Thymus (tissue), 11 donors: Measurements from ENCODE around the gene FKBP5. TPM values are rescaled to one million over a fixed set of nuclear protein-coding genes. Genes with fewer than 3 reads are reported as not detected.
A peak's percentile ranks its signal among the peaks of the same experiment; 100 is the strongest.

ENCODE experiments used
- DNase-seq, 9 donors: peaks; one replicate each; pipeline ENCODE4 v3.0.0-alpha.2; 2013; ENCODE audit warnings: low spot score in 9 of 9, low read depth in 6 of 9, missing footprints in 1 of 9
- H3K27ac ChIP-seq, 2 donors: one replicate each; pipeline ENCODE4 v1.5.1; 2013; ENCODE audit warnings: control low read depth in 1 of 2, low read depth in 1 of 2, low read length in 1 of 2, mild to moderate bottlenecking in 1 of 2, moderate library complexity in 1 of 2
- H3K27me3 ChIP-seq, 2 donors: one replicate each; pipeline ENCODE4 v1.5.1; 2013; ENCODE audit warnings: low read length in 1 of 2; ENCODE audit not compliant: control insufficient read depth in 2 of 2, insufficient read depth in 1 of 2
- H3K36me3 ChIP-seq, 2 donors: one replicate each; pipeline ENCODE4 v1.5.1; 2013; ENCODE audit warnings: low read length in 1 of 2, mild to moderate bottlenecking in 1 of 2, moderate library complexity in 1 of 2; ENCODE audit not compliant: control insufficient read depth in 2 of 2, insufficient read depth in 2 of 2
- H3K4me1 ChIP-seq, 2 donors: one replicate each; pipeline ENCODE4 v1.5.1; 2013; ENCODE audit warnings: low read length in 2 of 2; ENCODE audit not compliant: control insufficient read depth in 2 of 2, insufficient read depth in 2 of 2
- H3K4me3 ChIP-seq, 2 donors: one replicate each; pipeline ENCODE4 v1.5.1; 2013; ENCODE audit warnings: low read length in 2 of 2, control low read depth in 1 of 2, mild to moderate bottlenecking in 1 of 2
- H3K9me3 ChIP-seq, 2 donors: one replicate each; pipeline ENCODE4 v1.5.1; 2013; ENCODE audit warnings: low read length in 1 of 2, mild to moderate bottlenecking in 1 of 2; ENCODE audit not compliant: control insufficient read depth in 2 of 2, insufficient read depth in 1 of 2
- WGBS: extraction: QIAGEN DNeasy Blood & Tissue Kit; methylation state at CpG from one replicate; pipeline ENCODE4 v1.1.7; 2013; 5-methylcytosine and 5-hydroxymethylcytosine counted together
- polyA plus RNA-seq: library from polyadenylated mRNA; stranded (reverse); fragments of 200-250 nt; gene quantifications from one replicate; pipeline ENCODE4 v1.2.3, GENCODE V29; 2013
- total RNA-seq: library from RNA; stranded (reverse); fragments of 120-200 nt; gene quantifications from one replicate; pipeline ENCODE4 v1.2.4, GENCODE V29; 2013
- donor health status: healthy.

The FKBP5 gene
- total and polyA plus RNA-seq, 2 donors = 34.2 to 338 TPM

DNA sequence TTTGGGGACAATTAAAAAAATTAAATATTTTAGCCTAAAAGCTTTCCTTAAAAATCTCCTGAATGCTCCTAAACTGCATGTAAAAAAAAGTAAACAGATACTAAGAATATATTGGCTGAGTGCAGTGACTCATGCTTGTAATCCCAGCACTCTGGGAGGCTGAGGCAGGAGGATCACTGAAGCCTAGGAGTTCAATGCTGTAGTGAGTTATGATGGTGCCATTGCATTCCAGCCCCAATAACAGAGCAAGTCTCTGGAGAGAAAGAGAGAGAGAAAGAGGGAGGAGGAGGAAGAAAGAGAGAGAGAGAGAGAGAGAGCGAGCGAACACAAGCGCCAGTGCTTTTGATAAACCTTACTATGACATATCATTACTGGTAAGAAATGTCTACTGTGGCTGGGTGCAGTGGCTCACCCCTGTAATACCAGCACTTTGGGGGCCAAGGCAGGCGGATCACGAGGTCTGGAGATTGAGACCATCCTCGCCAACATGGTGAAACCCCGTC, 58.8 kb downstream of the FKBP5 start:
- peaks cover 38% of the 10 kb centered on the region in 2 donors for H3K36me3 ChIP-seq

DNA sequence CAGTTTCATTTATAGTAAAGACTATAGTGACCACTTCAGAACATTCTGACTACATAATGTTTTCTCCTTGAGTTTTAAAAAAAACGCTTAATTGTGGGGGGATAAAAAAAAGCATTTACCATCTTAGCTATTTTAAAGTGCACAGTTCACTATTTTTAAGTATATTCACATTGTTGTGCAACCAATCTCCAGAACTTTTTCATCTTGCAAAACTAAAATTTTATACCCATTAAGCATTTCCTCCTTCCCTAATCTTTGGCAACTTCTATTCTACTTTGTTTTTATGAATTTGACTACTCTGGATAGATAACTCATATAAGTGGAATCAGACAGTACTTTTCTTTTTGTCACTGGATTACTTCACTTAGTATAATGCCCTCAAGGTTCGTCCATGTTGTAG, 62.3 kb downstream of the FKBP5 start:
- peaks cover 37 to 40% of the 10 kb centered on the region in 2 donors for H3K36me3 ChIP-seq
- no peaks in the 10 kb centered on the region for H3K27me3 ChIP-seq
- DNase-seq = no peak
- 95% methylated on average over 2 of the region's 2 CpGs for WGBS
- no peak overlapping the region for H3K27ac ChIP-seq
- no peaks in the 10 kb centered on the region for H3K4me1 ChIP-seq
- H3K9me3 ChIP-seq = no peaks in the 10 kb centered on the region
- no peak overlapping the region for H3K4me3 ChIP-seq

More for the DNA sequence above, 58.8 kb downstream of the FKBP5 start:
- no peaks in the 10 kb centered on the region for H3K4me1 ChIP-seq
- over 99% methylated on average over 7 of the region's 7 CpGs for WGBS
- no peak overlapping the region for H3K4me3 ChIP-seq
- H3K9me3 ChIP-seq = no peaks in the 10 kb centered on the region
- H3K27me3 ChIP-seq = no peaks in the 10 kb centered on the region
- DNase-seq = no peak
- no peak overlapping the region for H3K27ac ChIP-seq

- peaks cover 36% of the 10 kb centered on the region in 2 donors for H3K36me3 ChIP-seq
- 96% methylated on average over 9 of the region's 9 CpGs for WGBS
- no peak overlapping the region for H3K27ac ChIP-seq
- H3K4me3 ChIP-seq = no peak overlapping the region
- DNase-seq = peak in 2 of 9 donors; percentile 22 to 57
- no peaks in the 10 kb centered on the region for H3K27me3 ChIP-seq
- H3K4me1 ChIP-seq = no peaks in the 10 kb centered on the region
- H3K9me3 ChIP-seq = no peaks in the 10 kb centered on the region
Measured at GRCh38 chr6:35624341-35625070, 64.2 kb downstream of the FKBP5 start.

DNA sequence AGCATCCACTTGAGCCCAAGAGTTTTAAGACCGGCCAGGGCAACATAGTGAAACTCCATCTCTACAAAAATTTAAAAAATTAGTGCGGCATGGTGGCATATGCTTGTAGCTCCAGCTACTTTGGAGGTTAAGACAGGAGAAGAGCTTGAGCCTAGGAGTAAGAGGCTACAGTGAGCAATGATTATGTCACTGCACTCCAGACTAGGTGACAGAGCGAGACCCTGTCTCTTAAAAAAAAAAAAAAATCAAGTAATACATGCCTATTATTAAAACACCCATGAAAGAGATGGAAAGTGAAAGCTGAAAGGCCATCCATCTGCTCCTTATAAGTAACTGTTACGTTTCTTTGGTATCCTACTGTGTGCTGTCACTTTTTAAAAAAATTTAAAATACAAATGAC, 66.4 kb downstream of the FKBP5 start:
- Histone ChIP-seq H3K4me3 (no peak overlapping the region), H3K27ac (peak overlapping the region in 1 of 2 donors; percentile 20), H3K27me3 (no peaks in the 10 kb centered on the region), H3K36me3 (peaks cover 49% of the 10 kb centered on the region in 2 donors), H3K4me1 (no peaks in the 10 kb centered on the region), H3K9me3 (no peaks in the 10 kb centered on the region)
- WGBS = 97% methylated on average over 4 of the region's 4 CpGs
- DNase-seq = no peak

- DNase-seq = no peak
- H3K4me3 ChIP-seq = no peak overlapping the region
- no peaks in the 10 kb centered on the region for H3K4me1 ChIP-seq
- H3K27me3 ChIP-seq = no peaks in the 10 kb centered on the region
- 98% methylated on average over 1 of the region's 1 CpG for WGBS
- peak overlapping the region in 1 of 2 donors; percentile 25 for H3K27ac ChIP-seq
- peaks cover 56 to 57% of the 10 kb centered on the region in 2 donors for H3K36me3 ChIP-seq
- H3K9me3 ChIP-seq = no peaks in the 10 kb centered on the region
Measured at GRCh38 chr6:35620706-35621105, 68.0 kb downstream of the FKBP5 start.

- 93% methylated on average over 1 of the region's 1 CpG for WGBS
- peaks cover 62 to 70% of the 10 kb centered on the region in 2 donors for H3K36me3 ChIP-seq
Measured at GRCh38 chr6:35613762-35614161, 75.0 kb downstream of the FKBP5 start.

GRCh38 chr6:35611240-35611639, 77.5 kb downstream of the FKBP5 start:
- H3K27ac ChIP-seq = peak overlapping the region in 1 of 2 donors; percentile 65
- H3K27me3 ChIP-seq = no peaks in the 10 kb centered on the region
- H3K9me3 ChIP-seq = no peaks in the 10 kb centered on the region
- 86% methylated on average over 3 of the region's 3 CpGs for WGBS
- peaks cover 52 to 56% of the 10 kb centered on the region in 2 donors for H3K36me3 ChIP-seq
- no peak overlapping the region for H3K4me3 ChIP-seq
- H3K4me1 ChIP-seq = no peaks in the 10 kb centered on the region
- peak in 4 of 9 donors; percentile 15 to 64 (median 28) for DNase-seq

More at GRCh38 chr6:35613762-35614161, 75.0 kb downstream of the FKBP5 start:
- Histone ChIP-seq H3K9me3 (no peaks in the 10 kb centered on the region), H3K4me3 (no peak overlapping the region), H3K27me3 (no peaks in the 10 kb centered on the region), H3K27ac (no peak overlapping the region), H3K4me1 (no peaks in the 10 kb centered on the region)
- DNase-seq = no peak

GRCh38 chr6:35610830-35611229, 77.9 kb downstream of the FKBP5 start:
- H3K36me3 ChIP-seq = peaks cover 52% of the 10 kb centered on the region in 2 donors
- no peaks in the 10 kb centered on the region for H3K4me1 ChIP-seq
- WGBS = 97% methylated on average over 3 of the region's 3 CpGs
- H3K27ac ChIP-seq = peak overlapping the region in 1 of 2 donors; percentile 65
- no peaks in the 10 kb centered on the region for H3K9me3 ChIP-seq
- no peaks in the 10 kb centered on the region for H3K27me3 ChIP-seq
- H3K4me3 ChIP-seq = no peak overlapping the region
- no peak for DNase-seq

- H3K4me1 ChIP-seq = no peaks in the 10 kb centered on the region
- 100% methylated on average over 1 of the region's 1 CpG for WGBS
- H3K27ac ChIP-seq = no peak overlapping the region
Measured at GRCh38 chr6:35609588-35609987, 79.1 kb downstream of the FKBP5 start.

More at GRCh38 chr6:35609588-35609987, 79.1 kb downstream of the FKBP5 start:
- DNase-seq = no peak
- Histone ChIP-seq H3K36me3 (peaks cover 45 to 46% of the 10 kb centered on the region in 2 donors), H3K9me3 (no peaks in the 10 kb centered on the region), H3K4me3 (no peak overlapping the region), H3K27me3 (no peaks in the 10 kb centered on the region)
